ENCODE results near the gene KCNQ2. TPM values are rescaled to one million over a fixed set of nuclear protein-coding genes. Genes with fewer than 3 reads are reported as not detected.

KCNQ2 gene
- total RNA-seq, 1 donor from 2014 or later: 11.5 TPM

DNA sequence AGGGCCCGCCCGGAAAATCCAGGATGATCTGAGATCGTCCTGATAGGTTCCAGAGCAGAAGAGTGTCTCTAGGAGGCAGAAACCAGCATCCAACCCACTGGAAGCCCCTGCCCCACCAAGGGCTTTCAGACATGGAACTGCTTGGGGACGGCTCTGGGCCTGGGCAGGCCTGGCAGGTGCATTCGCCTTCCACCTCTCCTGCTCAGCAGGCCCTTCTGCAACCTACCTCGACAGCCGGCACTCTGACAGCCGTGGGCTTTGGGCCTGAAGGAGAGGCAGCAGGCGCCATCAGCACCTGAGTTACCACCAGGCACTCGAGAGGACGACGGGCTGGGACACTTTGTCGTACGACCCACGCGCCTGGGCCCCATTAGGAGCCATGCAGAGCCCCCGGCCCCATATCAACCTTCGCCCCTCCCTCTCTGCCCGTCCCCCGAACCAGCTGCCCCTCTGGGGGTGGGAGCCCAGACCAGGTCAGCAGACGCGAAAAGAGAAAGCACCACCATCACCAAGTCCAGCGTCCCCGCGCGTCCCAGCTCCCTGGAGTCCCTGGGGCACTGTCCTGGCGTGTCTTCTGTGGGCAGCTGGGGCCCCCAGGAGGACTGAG, 44.6 kb downstream of the KCNQ2 start:
- Histone ChIP-seq H3K9me3 (ENCODE audit: insufficient read depth, low read depth, low read length) (no peaks in the 10 kb centered on the region), H4K20me1 (ENCODE audit: insufficient read depth, low read length) (no peaks in the 10 kb centered on the region), H3K9ac (ENCODE audit: low read length) (no peak overlapping the region), H2AFZ (ENCODE audit: low read depth, low read length) (no peak overlapping the region), H3K36me3 (ENCODE audit: insufficient read depth, low read length) (no peaks in the 10 kb centered on the region), H3K4me3 (ENCODE audit: insufficient read depth, low read depth, low read length) (no peak overlapping the region), H3K27me3 (ENCODE audit: insufficient read depth, low read length) (no peaks in the 10 kb centered on the region), H3K27ac (ENCODE audit: low read depth, low read length) (no peak overlapping the region), H3K4me1 (ENCODE audit: insufficient read depth, low read length) (no peaks in the 10 kb centered on the region), H3K79me2 (ENCODE audit: insufficient read depth, low read length) (no peaks in the 10 kb centered on the region), H3K4me2 (ENCODE audit: low read length) (no peak overlapping the region)
- H3K4me1 Mint-ChIP-seq (ENCODE audit: low read depth, unreplicated experiment): no peaks in the 10 kb centered on the region
- TF ChIP-seq EZH2 (IDR thresholded peaks at IDR 0.05; ENCODE audit: insufficient read depth, low read length): no peak
- TF ChIP-seq, protein P1, sequence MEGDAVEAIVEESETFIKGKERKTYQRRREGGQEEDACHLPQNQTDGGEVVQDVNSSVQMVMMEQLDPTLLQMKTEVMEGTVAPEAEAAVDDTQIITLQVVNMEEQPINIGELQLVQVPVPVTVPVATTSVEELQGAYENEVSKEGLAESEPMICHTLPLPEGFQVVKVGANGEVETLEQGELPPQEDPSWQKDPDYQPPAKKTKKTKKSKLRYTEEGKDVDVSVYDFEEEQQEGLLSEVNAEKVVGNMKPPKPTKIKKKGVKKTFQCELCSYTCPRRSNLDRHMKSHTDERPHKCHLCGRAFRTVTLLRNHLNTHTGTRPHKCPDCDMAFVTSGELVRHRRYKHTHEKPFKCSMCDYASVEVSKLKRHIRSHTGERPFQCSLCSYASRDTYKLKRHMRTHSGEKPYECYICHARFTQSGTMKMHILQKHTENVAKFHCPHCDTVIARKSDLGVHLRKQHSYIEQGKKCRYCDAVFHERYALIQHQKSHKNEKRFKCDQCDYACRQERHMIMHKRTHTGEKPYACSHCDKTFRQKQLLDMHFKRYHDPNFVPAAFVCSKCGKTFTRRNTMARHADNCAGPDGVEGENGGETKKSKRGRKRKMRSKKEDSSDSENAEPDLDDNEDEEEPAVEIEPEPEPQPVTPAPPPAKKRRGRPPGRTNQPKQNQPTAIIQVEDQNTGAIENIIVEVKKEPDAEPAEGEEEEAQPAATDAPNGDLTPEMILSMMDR (IDR thresholded peaks at IDR 0.05; ENCODE audit: insufficient read depth, low read depth, low read length): no peak
- peaks cover 7% of the 10 kb centered on the region for H3K36me3 Mint-ChIP-seq (ENCODE audit: low read depth, unreplicated experiment)
- peaks cover 21% of the 10 kb centered on the region for H3K27me3 Mint-ChIP-seq (ENCODE audit: low read depth, unreplicated experiment)
- FAIRE-seq: no peak
- H3K27ac Mint-ChIP-seq (ENCODE audit: unreplicated experiment): no peak overlapping the region
- DNase-seq (ENCODE audit: low read depth): no peak
- H3K4me3 Mint-ChIP-seq (ENCODE audit: unreplicated experiment): no peak overlapping the region
- H3K9me3 Mint-ChIP-seq (ENCODE audit: unreplicated experiment): peaks cover 10% of the 10 kb centered on the region

DNA sequence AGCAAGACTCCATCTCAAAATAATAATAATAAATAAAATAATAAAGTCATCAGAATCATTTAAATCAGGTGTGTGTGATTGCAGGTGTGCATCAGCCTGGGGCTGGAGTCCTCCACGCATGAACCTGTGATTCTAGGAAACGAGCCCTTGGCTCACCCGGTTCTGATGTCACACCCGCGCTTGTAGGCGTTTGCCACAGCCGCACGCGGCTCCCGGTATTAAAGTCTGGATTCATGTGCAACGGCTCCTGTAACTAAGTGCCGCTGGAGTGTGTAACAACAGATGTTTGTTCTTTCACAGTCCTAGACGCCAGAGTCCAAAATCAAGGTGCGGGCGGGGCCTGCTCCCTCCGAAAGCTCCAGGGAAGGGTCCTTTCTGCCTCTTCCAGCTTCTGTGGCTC, 45.2 kb downstream of the KCNQ2 start:
- TF ChIP-seq EZH2 (IDR thresholded peaks at IDR 0.05; ENCODE audit: insufficient read depth, low read length): no peak
- TF ChIP-seq, protein P1 (IDR thresholded peaks at IDR 0.05; ENCODE audit: insufficient read depth, low read depth, low read length): no peak
- Histone ChIP-seq H4K20me1 (ENCODE audit: insufficient read depth, low read length) (no peaks in the 10 kb centered on the region), H3K79me2 (ENCODE audit: insufficient read depth, low read length) (no peaks in the 10 kb centered on the region), H3K36me3 (ENCODE audit: insufficient read depth, low read length) (no peaks in the 10 kb centered on the region), H3K4me2 (ENCODE audit: low read length) (no peak overlapping the region), H3K9me3 (ENCODE audit: insufficient read depth, low read depth, low read length) (no peaks in the 10 kb centered on the region), H3K4me1 (ENCODE audit: insufficient read depth, low read length) (no peaks in the 10 kb centered on the region), H3K27me3 (ENCODE audit: insufficient read depth, low read length) (no peaks in the 10 kb centered on the region), H3K9ac (ENCODE audit: low read length) (no peak overlapping the region), H3K4me3 (ENCODE audit: insufficient read depth, low read depth, low read length) (no peak overlapping the region), H3K27ac (ENCODE audit: low read depth, low read length) (no peak overlapping the region), H2AFZ (ENCODE audit: low read depth, low read length) (no peak overlapping the region)
- DNase-seq (ENCODE audit: low read depth) (no peak), FAIRE-seq (no peak)
- H3K27ac Mint-ChIP-seq (ENCODE audit: unreplicated experiment): no peak overlapping the region
- no peak overlapping the region for H3K4me3 Mint-ChIP-seq (ENCODE audit: unreplicated experiment)
- H3K9me3 Mint-ChIP-seq (ENCODE audit: unreplicated experiment): peaks cover 10% of the 10 kb centered on the region
- H3K27me3 Mint-ChIP-seq (ENCODE audit: low read depth, unreplicated experiment): peaks cover 21% of the 10 kb centered on the region
- H3K36me3 Mint-ChIP-seq (ENCODE audit: low read depth, unreplicated experiment): peaks cover 7% of the 10 kb centered on the region
- no peaks in the 10 kb centered on the region for H3K4me1 Mint-ChIP-seq (ENCODE audit: low read depth, unreplicated experiment)

DNA sequence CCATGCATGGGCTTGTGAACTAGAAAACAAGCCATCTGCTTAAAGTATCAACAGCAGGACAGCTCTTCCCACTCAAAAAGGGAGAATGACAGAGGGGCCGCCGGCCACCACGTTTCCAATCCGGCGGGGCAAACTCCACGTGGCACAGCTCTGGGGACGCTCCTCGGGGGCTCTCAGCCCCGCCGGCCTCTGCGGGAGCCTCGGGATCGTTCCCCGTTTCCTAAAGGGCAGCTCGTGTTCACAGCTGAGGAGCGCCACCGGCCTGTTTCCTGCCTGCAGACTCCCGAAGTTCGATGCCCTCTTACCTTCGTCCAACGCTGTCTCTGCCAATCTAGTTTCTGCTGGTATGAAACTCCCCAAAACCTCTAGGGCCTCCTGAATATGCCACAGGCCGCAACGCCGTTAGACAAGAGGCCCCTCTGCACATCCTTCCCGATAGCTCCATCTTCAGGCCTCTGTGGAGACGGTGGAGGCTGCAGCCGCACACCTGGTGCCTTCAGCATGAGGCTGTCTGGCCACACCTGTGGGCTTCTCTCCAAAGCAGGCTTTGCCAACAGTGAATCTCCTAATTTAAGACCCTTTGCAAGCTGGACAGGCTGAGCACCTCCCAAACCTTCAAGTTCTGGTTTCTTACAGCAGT, 46.5 kb downstream of the KCNQ2 start:
- H3K79me2 ChIP-seq (ENCODE audit: insufficient read depth, low read length): no peaks in the 10 kb centered on the region
- Mint-ChIP-seq H3K27ac (ENCODE audit: unreplicated experiment) (no peak overlapping the region), H3K36me3 (ENCODE audit: low read depth, unreplicated experiment) (peaks cover 7% of the 10 kb centered on the region), H3K27me3 (ENCODE audit: low read depth, unreplicated experiment) (peaks cover 23% of the 10 kb centered on the region), H3K9me3 (ENCODE audit: unreplicated experiment) (peaks cover 9% of the 10 kb centered on the region), H3K4me3 (ENCODE audit: unreplicated experiment) (no peak overlapping the region), H3K4me1 (ENCODE audit: low read depth, unreplicated experiment) (no peaks in the 10 kb centered on the region)
- no peak overlapping the region for H2AFZ ChIP-seq (ENCODE audit: low read depth, low read length)
- H3K9me3 ChIP-seq (ENCODE audit: insufficient read depth, low read depth, low read length): no peaks in the 10 kb centered on the region
- FAIRE-seq: no peak
- no peak overlapping the region for H3K27ac ChIP-seq (ENCODE audit: low read depth, low read length)
- no peak for DNase-seq (ENCODE audit: low read depth)
- H3K4me3 ChIP-seq (ENCODE audit: insufficient read depth, low read depth, low read length): no peak overlapping the region
- no peaks in the 10 kb centered on the region for H3K4me1 ChIP-seq (ENCODE audit: insufficient read depth, low read length)
- H4K20me1 ChIP-seq (ENCODE audit: insufficient read depth, low read length): no peaks in the 10 kb centered on the region
- no peak overlapping the region for H3K4me2 ChIP-seq (ENCODE audit: low read length)
- H3K27me3 ChIP-seq (ENCODE audit: insufficient read depth, low read length): no peaks in the 10 kb centered on the region
- H3K9ac ChIP-seq (ENCODE audit: low read length): no peak overlapping the region
- no peaks in the 10 kb centered on the region for H3K36me3 ChIP-seq (ENCODE audit: insufficient read depth, low read length)
- no peak for TF ChIP-seq EZH2 (IDR thresholded peaks at IDR 0.05; ENCODE audit: insufficient read depth, low read length)
- TF ChIP-seq, protein P1 (IDR thresholded peaks at IDR 0.05; ENCODE audit: insufficient read depth, low read depth, low read length): no peak
